ENCODE data around the gene CFAP90.

CFAP90 gene

DNA sequence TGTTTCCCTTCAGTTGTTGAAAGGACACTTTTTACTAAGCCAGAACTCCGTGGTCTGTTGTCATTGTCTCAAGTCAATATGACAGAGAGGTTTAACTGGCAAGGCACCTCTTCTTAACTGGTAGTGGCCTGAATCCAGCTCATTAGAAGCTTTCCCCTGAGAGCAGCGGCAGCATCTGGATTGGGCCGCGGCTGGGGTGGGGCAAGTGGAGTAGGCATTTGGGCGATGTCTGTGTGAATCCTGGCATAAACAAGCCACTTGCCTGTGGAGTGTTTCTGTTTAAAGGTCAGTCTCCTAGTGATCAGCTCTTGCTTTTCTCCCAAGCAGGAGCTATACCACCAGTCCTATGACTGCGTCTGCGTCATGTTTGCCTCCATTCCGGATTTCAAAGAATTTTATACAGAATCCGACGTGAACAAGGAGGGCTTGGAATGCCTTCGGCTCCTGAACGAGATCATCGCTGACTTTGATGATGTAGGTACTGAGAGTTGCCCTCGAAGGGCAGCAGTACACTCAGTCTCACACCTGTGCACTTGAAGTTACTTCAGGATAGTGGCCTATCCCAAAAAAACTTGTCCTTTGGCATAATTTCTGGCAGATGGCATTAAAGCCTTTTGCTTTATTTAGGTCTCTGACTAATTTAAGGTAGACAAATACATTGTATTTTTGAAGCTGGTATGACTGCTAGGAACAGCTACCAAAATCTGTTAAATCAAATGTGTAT, 48.9 kb downstream of the CFAP90 start:
- ChIA-PET CTCF (no interaction called here), POLR2A (no interaction called here)
- TF ChIP-seq TARDBP (IDR thresholded peaks at IDR 0.05) (no peak), FOXM1 (IDR thresholded peaks at IDR 0.05; ENCODE audit: borderline replicate concordance) (no peak)
- DNase-seq (ENCODE audit: extremely low spot score), result no peak

DNA sequence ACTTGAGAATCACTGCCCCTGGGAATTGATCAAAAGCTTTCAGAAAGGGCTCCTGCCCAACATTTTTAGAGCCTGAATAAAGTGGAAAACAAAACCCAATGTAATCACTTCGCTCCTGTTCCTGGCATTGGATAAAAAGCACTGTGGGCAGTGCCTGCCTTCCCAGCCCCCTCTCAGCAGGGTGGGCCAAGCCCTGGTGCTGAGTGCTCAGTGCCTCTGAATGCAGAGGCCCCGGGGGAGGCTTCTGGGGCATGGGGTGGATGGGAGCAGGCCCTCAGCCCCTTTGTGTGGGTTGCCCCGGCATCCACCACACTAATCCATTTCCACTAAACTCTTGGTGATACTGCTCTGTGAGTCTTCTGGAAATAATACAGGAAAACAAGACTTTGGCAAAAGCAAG, 55.6 kb downstream of the CFAP90 start:
- CTCF ChIA-PET, result no interaction called here
- TF ChIP-seq SUZ12 (IDR thresholded peaks at IDR 0.05) (no peak), ARNT (IDR thresholded peaks at IDR 0.05) (no peak), TARDBP (IDR thresholded peaks at IDR 0.05) (no peak), HDGF (IDR thresholded peaks at IDR 0.05; ENCODE audit: borderline replicate concordance) (no peak), NFRKB (IDR thresholded peaks at IDR 0.05) (no peak), SP1 (IDR thresholded peaks at IDR 0.05) (no peak), CTBP1 (IDR thresholded peaks at IDR 0.05; ENCODE audit: borderline replicate concordance) (no peak), LEF1 (IDR thresholded peaks at IDR 0.05; ENCODE audit: borderline replicate concordance) (no peak), ELF4 (IDR thresholded peaks at IDR 0.05) (no peak), FOXK2 (IDR thresholded peaks at IDR 0.05) (no peak), BHLHE40 (IDR thresholded peaks at IDR 0.05; ENCODE audit: borderline replicate concordance) (no peak), FOXA1 (IDR thresholded peaks at IDR 0.05) (no peak), FOXM1 (IDR thresholded peaks at IDR 0.05; ENCODE audit: borderline replicate concordance) (no peak), ZNF384 (IDR thresholded peaks at IDR 0.05) (no peak), L3MBTL2 (conservative IDR thresholded peaks at IDR 0.05) (no peak)
- TF ChIP-seq, protein P1, sequence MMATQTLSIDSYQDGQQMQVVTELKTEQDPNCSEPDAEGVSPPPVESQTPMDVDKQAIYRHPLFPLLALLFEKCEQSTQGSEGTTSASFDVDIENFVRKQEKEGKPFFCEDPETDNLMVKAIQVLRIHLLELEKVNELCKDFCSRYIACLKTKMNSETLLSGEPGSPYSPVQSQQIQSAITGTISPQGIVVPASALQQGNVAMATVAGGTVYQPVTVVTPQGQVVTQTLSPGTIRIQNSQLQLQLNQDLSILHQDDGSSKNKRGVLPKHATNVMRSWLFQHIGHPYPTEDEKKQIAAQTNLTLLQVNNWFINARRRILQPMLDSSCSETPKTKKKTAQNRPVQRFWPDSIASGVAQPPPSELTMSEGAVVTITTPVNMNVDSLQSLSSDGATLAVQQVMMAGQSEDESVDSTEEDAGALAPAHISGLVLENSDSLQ (IDR thresholded peaks at IDR 0.05), result no peak
- DNase-seq (ENCODE audit: extremely low spot score), result no peak
- POLR2A ChIA-PET, result no interaction called here

DNA sequence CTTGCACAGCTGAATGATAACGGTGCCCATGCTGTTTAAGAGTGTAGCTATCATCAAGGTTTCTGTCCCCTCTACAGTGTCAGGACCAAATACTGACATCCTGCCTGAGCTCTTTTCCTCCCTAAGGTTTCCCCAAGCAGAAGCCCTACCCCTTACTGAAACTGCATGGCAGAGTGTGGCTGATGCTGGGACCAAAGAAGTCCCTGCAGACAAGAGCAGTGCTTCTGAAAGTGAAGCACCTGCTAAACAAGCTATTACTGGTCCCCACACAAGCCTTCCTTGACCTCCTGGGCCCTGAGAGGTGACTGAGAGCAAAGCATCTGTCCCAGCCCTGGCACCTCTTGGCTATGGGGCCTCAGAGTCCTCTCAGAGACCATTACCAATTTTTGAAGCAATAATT, 56.1 kb downstream of the CFAP90 start:
- CTCF ChIA-PET, result no interaction called here
- TF ChIP-seq L3MBTL2 (conservative IDR thresholded peaks at IDR 0.05) (no peak), LEF1 (IDR thresholded peaks at IDR 0.05; ENCODE audit: borderline replicate concordance) (no peak), CTBP1 (IDR thresholded peaks at IDR 0.05; ENCODE audit: borderline replicate concordance) (no peak), FOXM1 (IDR thresholded peaks at IDR 0.05; ENCODE audit: borderline replicate concordance) (no peak), ARNT (IDR thresholded peaks at IDR 0.05) (no peak), SUZ12 (IDR thresholded peaks at IDR 0.05) (no peak), HDGF (IDR thresholded peaks at IDR 0.05; ENCODE audit: borderline replicate concordance) (no peak), FOXA1 (IDR thresholded peaks at IDR 0.05) (no peak), ELF4 (IDR thresholded peaks at IDR 0.05) (no peak)
- TF ChIP-seq, protein P1 (IDR thresholded peaks at IDR 0.05), result no peak
- no peak for DNase-seq (ENCODE audit: extremely low spot score)
- POLR2A ChIA-PET, result no interaction called here

DNA sequence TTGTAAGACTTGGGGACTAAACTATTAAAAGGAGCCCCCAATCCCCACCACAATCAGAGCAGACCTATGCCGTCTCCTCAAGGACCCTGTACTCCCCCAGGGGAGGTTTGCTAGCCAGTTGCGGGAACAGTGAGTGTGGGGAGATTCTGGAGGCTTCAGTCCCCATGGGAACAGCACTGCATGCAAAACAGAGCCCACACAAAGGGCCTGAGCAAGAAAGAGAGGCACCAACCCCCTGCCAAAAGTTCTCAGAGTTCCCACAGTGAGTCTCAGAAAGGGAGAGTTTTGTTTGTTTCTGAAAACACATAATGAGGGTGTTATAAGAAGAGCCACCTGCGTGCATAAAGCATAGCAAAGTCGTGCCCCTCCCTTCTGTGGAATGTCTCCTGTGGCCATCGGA, 56.6 kb downstream of the CFAP90 start:
- ChIA-PET CTCF (no interaction called here), POLR2A (no interaction called here)
- no peak for TF ChIP-seq NFRKB (IDR thresholded peaks at IDR 0.05)
- no peak for TF ChIP-seq BHLHE40 (IDR thresholded peaks at IDR 0.05; ENCODE audit: borderline replicate concordance)
- TF ChIP-seq HDGF (IDR thresholded peaks at IDR 0.05; ENCODE audit: borderline replicate concordance), result no peak
- TF ChIP-seq ZNF384 (IDR thresholded peaks at IDR 0.05), result no peak
- TF ChIP-seq SUZ12 (IDR thresholded peaks at IDR 0.05), result no peak
- no peak for TF ChIP-seq ARNT (IDR thresholded peaks at IDR 0.05)
- TF ChIP-seq CTBP1 (IDR thresholded peaks at IDR 0.05; ENCODE audit: borderline replicate concordance), result no peak
- TF ChIP-seq TARDBP (IDR thresholded peaks at IDR 0.05), result no peak
- no peak for TF ChIP-seq FOXK2 (IDR thresholded peaks at IDR 0.05)
- DNase-seq (ENCODE audit: extremely low spot score), result no peak

DNA sequence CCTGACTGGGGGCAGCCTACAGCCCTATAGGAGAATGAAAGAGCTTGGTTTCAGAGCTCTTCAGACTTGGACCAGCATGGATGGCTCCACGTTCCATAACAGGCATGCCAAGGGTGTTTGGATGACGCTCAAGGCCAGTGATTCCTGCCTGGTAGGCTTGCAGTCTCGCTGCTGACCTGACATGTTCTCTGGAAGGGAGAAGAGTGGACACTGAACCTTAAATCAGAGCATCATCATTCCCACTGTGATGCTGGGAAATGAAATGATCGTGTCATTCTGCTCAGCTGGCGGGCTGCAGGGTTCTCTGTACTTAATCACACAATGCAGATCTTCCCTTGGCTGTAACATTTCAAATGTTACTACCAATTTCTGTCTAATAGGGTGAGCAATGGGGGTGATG, 57.0 kb downstream of the CFAP90 start:
- TF ChIP-seq TARDBP (IDR thresholded peaks at IDR 0.05) (no peak), CTBP1 (IDR thresholded peaks at IDR 0.05; ENCODE audit: borderline replicate concordance) (no peak), SUZ12 (IDR thresholded peaks at IDR 0.05) (no peak)
- CTCF ChIA-PET, result no interaction called here
- DNase-seq (ENCODE audit: extremely low spot score), result no peak
- POLR2A ChIA-PET, result no interaction called here

DNA sequence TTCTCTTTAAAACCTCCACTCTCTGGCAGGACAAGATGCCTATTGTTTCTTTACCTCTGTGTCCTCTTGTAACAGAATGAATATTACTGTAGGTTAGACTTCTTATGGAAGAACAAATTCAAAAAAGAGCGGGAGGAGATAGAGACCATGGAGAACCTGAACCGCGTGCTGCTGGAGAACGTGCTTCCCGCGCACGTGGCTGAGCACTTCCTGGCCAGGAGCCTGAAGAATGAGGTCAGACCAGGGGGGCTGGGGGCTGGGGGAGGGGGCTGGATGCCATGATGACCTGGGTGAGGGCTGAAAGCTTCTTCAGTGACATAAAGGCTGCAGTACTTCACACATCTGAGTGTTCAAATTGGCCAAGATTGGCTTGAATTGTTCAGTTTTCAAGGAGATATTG, 61.4 kb downstream of the CFAP90 start:
- POLR2A ChIA-PET, result no interaction called here
- TF ChIP-seq LEF1 (IDR thresholded peaks at IDR 0.05; ENCODE audit: borderline replicate concordance) (no peak), HDGF (IDR thresholded peaks at IDR 0.05; ENCODE audit: borderline replicate concordance) (no peak), SP1 (IDR thresholded peaks at IDR 0.05) (no peak), TARDBP (IDR thresholded peaks at IDR 0.05) (no peak), L3MBTL2 (conservative IDR thresholded peaks at IDR 0.05) (no peak), ZNF384 (IDR thresholded peaks at IDR 0.05) (no peak), FOXK2 (IDR thresholded peaks at IDR 0.05) (no peak), CTBP1 (IDR thresholded peaks at IDR 0.05; ENCODE audit: borderline replicate concordance) (no peak), ELF4 (IDR thresholded peaks at IDR 0.05) (no peak), FOXA1 (IDR thresholded peaks at IDR 0.05) (no peak), BHLHE40 (IDR thresholded peaks at IDR 0.05; ENCODE audit: borderline replicate concordance) (no peak)
- TF ChIP-seq, protein P1 (IDR thresholded peaks at IDR 0.05), result no peak
- CTCF ChIA-PET, result no interaction called here
- no peak for DNase-seq (ENCODE audit: extremely low spot score)

DNA sequence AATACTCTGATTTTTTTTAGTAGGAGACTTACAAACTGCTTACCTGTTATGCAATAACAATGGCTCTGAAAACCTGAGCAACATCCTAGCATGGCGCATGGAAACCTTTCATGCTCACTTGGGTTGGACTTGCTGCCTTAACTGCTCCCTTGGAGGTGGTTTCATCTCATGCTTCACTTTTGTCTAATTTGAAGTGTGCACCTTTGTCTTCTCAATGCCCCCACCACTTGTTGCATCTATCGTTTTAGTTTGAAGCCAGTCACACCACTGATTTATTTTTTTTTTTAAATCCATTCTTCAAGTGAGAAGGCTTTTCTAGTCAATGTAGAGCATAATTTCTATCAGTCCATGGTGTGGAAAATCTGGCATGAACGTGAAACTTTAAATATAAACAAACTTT, 63.2 kb downstream of the CFAP90 start:
- TF ChIP-seq BHLHE40 (IDR thresholded peaks at IDR 0.05; ENCODE audit: borderline replicate concordance), result no peak
- TF ChIP-seq NFRKB (IDR thresholded peaks at IDR 0.05), result no peak
- no peak for TF ChIP-seq ZNF384 (IDR thresholded peaks at IDR 0.05)
- no peak for TF ChIP-seq CTBP1 (IDR thresholded peaks at IDR 0.05; ENCODE audit: borderline replicate concordance)
- no peak for TF ChIP-seq HDGF (IDR thresholded peaks at IDR 0.05; ENCODE audit: borderline replicate concordance)
- TF ChIP-seq ARNT (IDR thresholded peaks at IDR 0.05), result no peak
- TF ChIP-seq L3MBTL2 (conservative IDR thresholded peaks at IDR 0.05), result no peak
- no peak for TF ChIP-seq FOXA1 (IDR thresholded peaks at IDR 0.05)
- no peak for TF ChIP-seq LEF1 (IDR thresholded peaks at IDR 0.05; ENCODE audit: borderline replicate concordance)
- no peak for TF ChIP-seq FOXM1 (IDR thresholded peaks at IDR 0.05; ENCODE audit: borderline replicate concordance)
- no peak for TF ChIP-seq ELF4 (IDR thresholded peaks at IDR 0.05)
- TF ChIP-seq, protein P1 (IDR thresholded peaks at IDR 0.05), result no peak
- no peak for TF ChIP-seq TARDBP (IDR thresholded peaks at IDR 0.05)
- TF ChIP-seq SUZ12 (IDR thresholded peaks at IDR 0.05), result no peak
- TF ChIP-seq FOXK2 (IDR thresholded peaks at IDR 0.05), result no peak
- no peak for TF ChIP-seq SP1 (IDR thresholded peaks at IDR 0.05)
- ChIA-PET CTCF (no interaction called here), POLR2A (no interaction called here)
- DNase-seq (ENCODE audit: extremely low spot score), result no peak
